Coronary artery (tissue), 2 donors: ENCODE measurements around the gene BEX3.

Experiments used
- DNase-seq: peaks from one replicate; pipeline ENCODE4 v3.0.0-alpha.2; 2017; ENCODE audit warnings: low spot score
- H3K27ac ChIP-seq, 2 donors: fragments of 200-600 bp; sonication (generic); one replicate each; pipeline ENCODE4 v1.5.1; 2016 to 2019
- H3K4me3 ChIP-seq: fragments of 200-600 bp; sonication (generic); 2 replicates; pipeline ENCODE4 v1.5.1; 2016; ENCODE audit warnings: mild to moderate bottlenecking, moderate library complexity
- TF ChIP-seq, protein P1 (sequence below): fragments of 200-600 bp; sonication (generic); IDR thresholded peaks from one replicate; pipeline ENCODE4 v1.5.1; 2019; ENCODE audit warnings: antibody characterized with exemption

Gene BEX3

DNA sequence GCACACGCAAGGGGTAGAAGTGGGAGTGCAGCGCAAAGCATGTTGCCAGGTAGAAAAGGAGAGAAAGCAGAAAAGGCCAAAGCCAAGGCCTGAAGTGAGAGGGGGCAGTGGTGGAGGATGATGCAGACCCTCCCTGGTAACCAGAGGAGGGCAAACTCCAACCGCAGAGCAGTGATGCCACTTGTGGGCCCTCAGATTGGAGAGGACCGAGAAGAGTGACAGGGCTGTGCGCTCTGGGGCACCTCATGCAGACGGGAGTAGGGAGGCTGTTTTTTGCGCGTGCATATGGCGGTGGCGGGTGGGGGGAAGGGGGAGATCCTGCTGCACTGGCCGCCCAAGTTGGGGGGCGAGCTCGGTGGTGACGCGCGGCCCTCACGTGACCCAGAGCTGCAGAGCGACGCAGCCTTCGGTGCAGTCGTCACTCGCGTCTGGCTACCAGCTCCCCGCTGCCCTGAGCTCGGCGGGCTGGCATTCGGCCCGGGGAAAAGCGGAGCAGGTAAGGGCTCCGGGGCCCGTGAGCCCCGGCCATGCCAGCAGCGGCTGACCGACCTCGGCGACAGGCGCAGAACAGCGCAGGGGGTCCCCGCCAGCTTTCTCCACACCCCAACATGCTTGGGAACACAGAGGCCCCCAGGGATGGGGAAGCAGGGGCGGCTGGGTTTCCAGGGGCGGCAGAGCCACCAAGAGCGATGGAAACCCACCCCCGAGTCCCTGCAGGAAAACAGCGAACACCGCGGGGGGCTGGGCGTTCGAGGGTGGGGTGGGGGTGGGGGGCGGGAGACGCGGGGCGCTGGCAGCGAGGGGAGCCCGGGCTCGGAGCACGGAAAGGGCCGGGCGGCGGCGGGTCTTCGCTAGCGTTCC, at the start of gene BEX3:
Gene BEX3 (plus strand): TSS at position 421 of the 861 bp plus-strand sequence. CDS start 984 bp downstream, outside the sequence.
- TF ChIP-seq, protein P1, sequence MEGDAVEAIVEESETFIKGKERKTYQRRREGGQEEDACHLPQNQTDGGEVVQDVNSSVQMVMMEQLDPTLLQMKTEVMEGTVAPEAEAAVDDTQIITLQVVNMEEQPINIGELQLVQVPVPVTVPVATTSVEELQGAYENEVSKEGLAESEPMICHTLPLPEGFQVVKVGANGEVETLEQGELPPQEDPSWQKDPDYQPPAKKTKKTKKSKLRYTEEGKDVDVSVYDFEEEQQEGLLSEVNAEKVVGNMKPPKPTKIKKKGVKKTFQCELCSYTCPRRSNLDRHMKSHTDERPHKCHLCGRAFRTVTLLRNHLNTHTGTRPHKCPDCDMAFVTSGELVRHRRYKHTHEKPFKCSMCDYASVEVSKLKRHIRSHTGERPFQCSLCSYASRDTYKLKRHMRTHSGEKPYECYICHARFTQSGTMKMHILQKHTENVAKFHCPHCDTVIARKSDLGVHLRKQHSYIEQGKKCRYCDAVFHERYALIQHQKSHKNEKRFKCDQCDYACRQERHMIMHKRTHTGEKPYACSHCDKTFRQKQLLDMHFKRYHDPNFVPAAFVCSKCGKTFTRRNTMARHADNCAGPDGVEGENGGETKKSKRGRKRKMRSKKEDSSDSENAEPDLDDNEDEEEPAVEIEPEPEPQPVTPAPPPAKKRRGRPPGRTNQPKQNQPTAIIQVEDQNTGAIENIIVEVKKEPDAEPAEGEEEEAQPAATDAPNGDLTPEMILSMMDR = no peak
- no peak for DNase-seq
- peak within 1 kb of the TSS; percentile 61 to 75 for H3K27ac ChIP-seq
- peak within 1 kb of the TSS; percentile 84 for H3K4me3 ChIP-seq

GRCh38 chrX:103329991-103330390, 46.3 kb upstream of the BEX3 start, which contains the start of gene TCEAL7:
Gene TCEAL7, plus strand, starts transcription at chrX:103330239. Its CDS starts 1,165 bp downstream, at chrX:103331404.
- H3K4me3 ChIP-seq = peak within 1 kb of the TSS; percentile 52
- H3K27ac ChIP-seq = no peak within 1 kb of the TSS
- TF ChIP-seq, protein P1 = no peak
- DNase-seq = no peak

GRCh38 chrX:103330681-103331288, 45.6 kb upstream of the BEX3 start:
- Histone ChIP-seq H3K4me3 (peak overlapping the region; percentile 52), H3K27ac (no peak overlapping the region)
- TF ChIP-seq, protein P1 = no peak
- no peak for DNase-seq

GRCh38 chrX:103338663-103339062, 37.7 kb upstream of the BEX3 start:
- DNase-seq = no peak
- Histone ChIP-seq H3K4me3 (no peak overlapping the region), H3K27ac (no peak overlapping the region)
- TF ChIP-seq, protein P1 = no peak

DNA sequence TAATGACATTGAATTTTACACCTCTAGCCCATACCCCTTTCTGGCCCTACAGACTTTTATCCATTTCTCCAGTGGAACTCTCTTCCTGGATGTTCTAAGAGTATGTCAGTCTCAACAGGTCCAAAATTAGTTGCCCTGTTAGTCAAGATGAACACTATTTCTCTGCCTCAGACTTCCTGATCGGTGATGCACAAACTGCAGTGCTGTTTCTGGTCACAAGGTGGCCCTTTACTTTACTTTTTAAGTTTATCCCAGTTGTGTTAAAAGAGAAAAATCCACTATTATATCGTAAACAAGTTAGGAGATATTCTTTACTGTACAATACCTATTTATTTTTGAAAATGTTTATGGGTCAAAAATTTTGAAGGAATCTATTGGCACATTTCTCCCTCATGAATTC, 33.2 kb upstream of the BEX3 start:
- TF ChIP-seq, protein P1 = no peak
- no peak for DNase-seq
- no peak overlapping the region for H3K27ac ChIP-seq
- no peak overlapping the region for H3K4me3 ChIP-seq

- no peak for DNase-seq
- Histone ChIP-seq H3K4me3 (no peak overlapping the region), H3K27ac (no peak overlapping the region)
- TF ChIP-seq, protein P1 = no peak
Measured at GRCh38 chrX:103344606-103345005, 31.7 kb upstream of the BEX3 start.
